ENCODE data around the gene ITPR3.

- TF ChIP-seq CTCF (IDR thresholded peaks at IDR 0.05; ENCODE audit: insufficient read depth, low read depth, low read length) (no peak), EZH2 (IDR thresholded peaks at IDR 0.05; ENCODE audit: insufficient read depth, low read length) (no peak)
Observed at GRCh38 chr6:33620158-33620855, 815 bp upstream of the ITPR3 start.
